K562 (cell line): ENCODE results near the gene MFAP5. TPM values are rescaled to one million over a fixed set of nuclear protein-coding genes. Genes with fewer than 3 reads are reported as not detected.

Experiments used
- ATAC-seq: fragments of 200-7000 bp; cut with Tn5 transposase; 3 replicates; pipeline ENCODE4 v1.9.1; 2020; ENCODE audit warnings: moderate library complexity
- BruUV-seq: library from RNA; stranded (reverse); fragments of 400-500 nt; replicated peaks from 2 replicates; lab custom pipeline; 2021; lab: Mats Ljungman, UMichigan
- CTCF ChIA-PET: fragments of 300-600 bp; formaldehyde crosslinking; extraction: SDS; loops from one replicate; lab custom pipeline; 2021; ENCODE audit warnings: low intra/inter-chr PET ratio; lab: Yijun Ruan, JAX
- POLR2A ChIA-PET: fragments of 300-600, 350-650 bp; sonication (Branson Sonifier 250); formaldehyde crosslinking; extraction: SDS; loops from one replicate; lab custom pipeline; 2021; ENCODE audit warnings: antibody characterized with exemption, inconsistent platforms; lab: Yijun Ruan, JAX
- DNase-seq, 4 experiments: peaks; one replicate each; pipeline versions ENCODE4 v3.0.0 to v3.0.0-alpha.2; 2011 to 2018; ENCODE audit warnings: low spot score in 3 of 4, mixed read lengths in 3 of 4; ENCODE audit errors: extremely low read depth in 1 of 4
- FAIRE-seq: peaks from 2 replicates; lab custom pipeline; 2011; peaks lifted over from hg19 to GRCh38; lab: Jason Lieb, UNC
- H2AFZ ChIP-seq: 2 replicates; pipeline ENCODE4 v1.6.0; 2011; ENCODE audit warnings: low read depth, low read length, control low read depth, inconsistent platforms
- H3K27ac ChIP-seq: fragments of 200-600 bp; 3 replicates; pipeline ENCODE4 v1.8.0; 2011; ENCODE audit warnings: low read depth, mild to moderate bottlenecking, control low read depth, inconsistent platforms, low read length, moderate library complexity, mixed read lengths; ENCODE audit errors: extremely low read depth
- H3K27me3 ChIP-seq, 2 experiments: fragments of 300-600 bp in 1 of 2; 2 replicates in 1 of 2; 3 replicates in 1 of 2; pipeline versions ENCODE4 v1.6.0 to v1.8.0; 2011; ENCODE audit warnings: inconsistent platforms in 2 of 2, low read length in 2 of 2, mild to moderate bottlenecking in 1 of 2, mixed read lengths in 1 of 2, moderate library complexity in 1 of 2; ENCODE audit not compliant: control insufficient read depth in 2 of 2, insufficient read depth in 2 of 2
- H3K36me3 ChIP-seq: fragments of 300-600 bp; 3 replicates; pipeline ENCODE4 v1.8.0; 2011; ENCODE audit warnings: mild to moderate bottlenecking, low read length, inconsistent platforms; ENCODE audit not compliant: control insufficient read depth, insufficient read depth
- H3K4me1 ChIP-seq, 2 experiments: fragments of 200-600 bp in 1 of 2; replicated peaks in 1 of 2; 2 replicates in 1 of 2; 3 replicates in 1 of 2; pipeline versions ENCODE4 v1.5.1 to v1.8.0; 2011; ENCODE audit warnings: inconsistent platforms in 2 of 2, low read length in 2 of 2, mild to moderate bottlenecking in 1 of 2, mixed read lengths in 1 of 2, moderate library complexity in 1 of 2; ENCODE audit not compliant: control insufficient read depth in 2 of 2, insufficient read depth in 2 of 2
- H3K4me2 ChIP-seq: 2 replicates; pipeline ENCODE4 v1.6.1; 2011; ENCODE audit warnings: low read length, control low read depth, inconsistent platforms, mixed read lengths; ENCODE audit not compliant: insufficient read depth
- H3K4me3 ChIP-seq: fragments of 200-600 bp; sonication (generic), shearing (Covaris generic); 2 replicates; pipeline ENCODE4 v1.5.1; 2016; ENCODE audit warnings: control low read depth, inconsistent platforms
- H3K79me2 ChIP-seq: fragments of 200-600 bp; 3 replicates; pipeline ENCODE4 v1.8.0; 2011; ENCODE audit warnings: low read length, inconsistent platforms; ENCODE audit not compliant: control insufficient read depth, insufficient read depth
- H3K9ac ChIP-seq, 2 experiments: 2 replicates each; pipeline versions ENCODE4 v1.6.0 to v1.6.1; 2011; ENCODE audit warnings: low read depth in 2 of 2, low read length in 2 of 2, control low read depth in 1 of 2, inconsistent platforms in 1 of 2, mild to moderate bottlenecking in 1 of 2, mixed read lengths in 1 of 2; ENCODE audit not compliant: insufficient read depth in 1 of 2
- H3K9me1 ChIP-seq: one replicate; pipeline ENCODE4 v1.6.0; 2011; ENCODE audit warnings: inconsistent platforms, mild to moderate bottlenecking, low read length, moderate library complexity; ENCODE audit not compliant: control insufficient read depth, insufficient read depth
- H3K9me3 ChIP-seq: replicated peaks from 2 replicates; pipeline ENCODE4 v1.5.1; 2011; ENCODE audit warnings: low read depth, low read length, inconsistent platforms; ENCODE audit not compliant: control insufficient read depth, insufficient read depth
- H4K20me1 ChIP-seq: replicated peaks from 2 replicates; pipeline ENCODE4 v1.6.1; 2011; ENCODE audit warnings: low read length, inconsistent platforms, mixed read lengths; ENCODE audit not compliant: control insufficient read depth, insufficient read depth
- AFF4 ChIP-seq: sonication (generic); formaldehyde crosslinking; IDR thresholded peaks from 2 replicates; pipeline ENCODE4 v1.8.0; 2023; ENCODE audit warnings: mild to moderate bottlenecking, missing genetic modification reagents
- CTBP1 ChIP-seq: fragments of 450-650 bp; IDR thresholded peaks from 2 replicates; pipeline ENCODE4 v1.6.1; 2016; ENCODE audit warnings: borderline replicate concordance
- DDX20 ChIP-seq: fragments of 450-650 bp; IDR thresholded peaks from 2 replicates; pipeline ENCODE4 v1.6.1; 2016; ENCODE audit warnings: missing genetic modification characterization, low read depth, mild to moderate bottlenecking, missing compliant biosample characterization, moderate library complexity
- HNRNPL ChIP-seq: fragments of 200-400 bp; formaldehyde crosslinking; IDR thresholded peaks from 2 replicates; pipeline ENCODE4 v1.6.1; 2017; ENCODE audit warnings: low read depth, mild to moderate bottlenecking, low read length
- POLR3G ChIP-seq: IDR thresholded peaks from 2 replicates; pipeline ENCODE4 v1.6.1; 2011; ENCODE audit not compliant: insufficient read length, insufficient replicate concordance; ENCODE audit errors: extremely low read depth
- SMAD1 ChIP-seq: fragments of 150-350 bp; IDR thresholded peaks from 2 replicates; pipeline ENCODE4 v1.6.1; 2014; ENCODE audit warnings: low read length, low read depth; ENCODE audit not compliant: partially characterized antibody
- TSC22D4 ChIP-seq: fragments of 450-650 bp; IDR thresholded peaks from 2 replicates; pipeline ENCODE4 v1.6.1; 2016; ENCODE audit warnings: missing genetic modification characterization, missing biosample characterization, control low read depth
- ZBTB34 ChIP-seq: fragments of 250-450 bp; sonication (Bioruptor Pico); IDR thresholded peaks from 2 replicates; pipeline ENCODE4 v1.8.0; 2021; ENCODE audit warnings: mild to moderate bottlenecking, moderate library complexity
- ZNF134 ChIP-seq: fragments of 250-450 bp; sonication (Bioruptor Pico); conservative IDR thresholded peaks from 2 replicates; pipeline ENCODE4 v1.4.0; 2020
- WGBS: fragments of 100-300 bp; shearing (Covaris generic); methylation state at CpG from one replicate; pipeline ENCODE4 v1.1.6; 2016; ENCODE audit warnings: low coverage, mixed read lengths; ENCODE audit not compliant: insufficient coverage; ENCODE audit errors: missing lambda C conversion rate; 5-methylcytosine and 5-hydroxymethylcytosine counted together
- in situ Hi-C: fragments of 300-500 bp; cut with MboI; formaldehyde crosslinking; loops from 4 replicates; pipeline ENCODE4 v1.15.0; 2018; ENCODE audit warnings: inconsistent platforms, mixed read lengths
- intact Hi-C: fragments of 100-400 bp; cut with micrococcal nuclease; formaldehyde crosslinking; loops from 2 replicates; pipeline ENCODE4 v1.14.2; 2022
- polyA plus RNA-seq, 8 experiments: library from polyadenylated mRNA; depleted of rRNA in 4 of 8; stranded (reverse) in 5 of 8; unstranded in 3 of 8; fragments of >200 nt; fragmentation: Nextera tagmentation in 2 of 8; fragmentation: Illumina TruSeq in 1 of 8; extraction: Ambion mirVana in 2 of 8; extraction: Trizol in 1 of 8; gene quantifications; 2 replicates each; pipeline versions ENCODE4 v1.2.1 to v1.2.3, GENCODE V29; 2011 to 2014; ENCODE audit warnings: inconsistent platforms in 1 of 8, missing spikeins in 1 of 8
- total RNA-seq, 7 experiments: library from RNA; depleted of rRNA in 6 of 7; stranded (reverse); fragments of >200 nt in 6 of 7; fragmentation: Illumina TruSeq in 2 of 7; extraction: Trizol in 2 of 7; gene quantifications; 2 replicates each; pipeline versions ENCODE4 v1.2.1 to v1.2.3, GENCODE V29; 2011 to 2021; ENCODE audit warnings: low replicate concordance in 1 of 7
- TF ChIP-seq, protein P1 (sequence below): fragments of 450-650 bp; IDR thresholded peaks from 2 replicates; pipeline ENCODE4 v1.6.1; 2017; ENCODE audit warnings: antibody characterized with exemption
- TF ChIP-seq, protein P2 (sequence below): fragments of 250-450 bp; sonication (Bioruptor Pico); IDR thresholded peaks from 2 replicates; pipeline ENCODE4 v1.8.0; 2022; ENCODE audit warnings: inconsistent platforms

MFAP5 gene
- total and polyA plus RNA-seq, 9 of the 15 experiments (the other 6 are each of a cell fraction or from before 2014, with no cell fraction given) = not detected

DNA sequence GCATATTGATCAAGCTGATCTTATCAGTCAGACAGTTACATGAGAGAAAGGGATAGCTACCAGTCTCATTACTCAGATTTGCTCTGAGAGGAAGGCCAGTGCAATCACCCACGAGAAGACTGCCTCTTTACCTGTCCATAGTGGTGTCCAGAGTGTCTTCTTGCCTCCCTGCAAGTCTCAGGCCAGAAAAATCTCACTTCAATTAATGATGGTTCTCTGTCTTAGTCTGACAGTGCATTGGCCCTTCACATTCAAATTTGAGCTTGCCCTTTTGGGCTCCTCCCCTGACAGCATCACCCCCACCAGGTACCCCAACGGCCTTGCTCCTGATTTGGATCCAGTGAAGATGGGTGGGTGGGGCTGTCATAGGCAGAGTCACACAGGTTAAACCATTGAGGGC is 50.0 kb downstream of the MFAP5 start, which contains the start of gene AICDA:
TSS of gene AICDA (minus strand) at position 231 of the 400 bp plus-strand sequence. CDS start at position 139, 92 bp downstream.
- Histone ChIP-seq H3K4me2 (no peak within 1 kb of the TSS), H3K27ac (no peak within 1 kb of the TSS), H2AFZ (no peak within 1 kb of the TSS), H3K79me2 (no peaks in the 10 kb centered on the region), H3K4me1 (peaks cover 0 to 5% of the 10 kb centered on the region in 2 experiments; a peak in 2 of 5 replicates), H3K4me3 (no peak within 1 kb of the TSS), H4K20me1 (no peaks in the 10 kb centered on the region; the same call in 1 of the 2 replicates), H3K9ac (no peak within 1 kb of the TSS), H3K27me3 (no peaks in the 10 kb centered on the region; a peak in 1 of 5 replicates), H3K9me3 (no peaks in the 10 kb centered on the region), H3K36me3 (no peaks in the 10 kb centered on the region), H3K9me1 (no peaks in the 10 kb centered on the region)
- in situ Hi-C loops = no loop called here
- 0% methylated on average over 1 of the region's 2 CpGs for WGBS
- ATAC-seq (no peak), FAIRE-seq (no peak), DNase-seq (no peak)
- ChIA-PET POLR2A (interaction anchor here (0.6 kb wide), 1 partner anchor 302 kb away, joined by 5 read pairs; the partner anchor contains the start of gene PHC1), CTCF (no interaction called here)
- intact Hi-C loops = no loop called here
- no TSS peak for BruUV-seq
- TF ChIP-seq ZBTB34 = no peak
- TF ChIP-seq CTBP1 = no peak
- TF ChIP-seq ZNF134 (CRISPR knock-in tag) = no peak
- TF ChIP-seq TSC22D4 = no peak
- TF ChIP-seq AFF4 (CRISPR knock-in tag) = no peak
- TF ChIP-seq, protein P1, sequence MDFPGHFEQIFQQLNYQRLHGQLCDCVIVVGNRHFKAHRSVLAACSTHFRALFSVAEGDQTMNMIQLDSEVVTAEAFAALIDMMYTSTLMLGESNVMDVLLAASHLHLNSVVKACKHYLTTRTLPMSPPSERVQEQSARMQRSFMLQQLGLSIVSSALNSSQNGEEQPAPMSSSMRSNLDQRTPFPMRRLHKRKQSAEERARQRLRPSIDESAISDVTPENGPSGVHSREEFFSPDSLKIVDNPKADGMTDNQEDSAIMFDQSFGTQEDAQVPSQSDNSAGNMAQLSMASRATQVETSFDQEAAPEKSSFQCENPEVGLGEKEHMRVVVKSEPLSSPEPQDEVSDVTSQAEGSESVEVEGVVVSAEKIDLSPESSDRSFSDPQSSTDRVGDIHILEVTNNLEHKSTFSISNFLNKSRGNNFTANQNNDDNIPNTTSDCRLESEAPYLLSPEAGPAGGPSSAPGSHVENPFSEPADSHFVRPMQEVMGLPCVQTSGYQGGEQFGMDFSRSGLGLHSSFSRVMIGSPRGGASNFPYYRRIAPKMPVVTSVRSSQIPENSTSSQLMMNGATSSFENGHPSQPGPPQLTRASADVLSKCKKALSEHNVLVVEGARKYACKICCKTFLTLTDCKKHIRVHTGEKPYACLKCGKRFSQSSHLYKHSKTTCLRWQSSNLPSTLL = no peak
- no peak for TF ChIP-seq SMAD1
- no peak for TF ChIP-seq POLR3G
- TF ChIP-seq, protein P2, sequence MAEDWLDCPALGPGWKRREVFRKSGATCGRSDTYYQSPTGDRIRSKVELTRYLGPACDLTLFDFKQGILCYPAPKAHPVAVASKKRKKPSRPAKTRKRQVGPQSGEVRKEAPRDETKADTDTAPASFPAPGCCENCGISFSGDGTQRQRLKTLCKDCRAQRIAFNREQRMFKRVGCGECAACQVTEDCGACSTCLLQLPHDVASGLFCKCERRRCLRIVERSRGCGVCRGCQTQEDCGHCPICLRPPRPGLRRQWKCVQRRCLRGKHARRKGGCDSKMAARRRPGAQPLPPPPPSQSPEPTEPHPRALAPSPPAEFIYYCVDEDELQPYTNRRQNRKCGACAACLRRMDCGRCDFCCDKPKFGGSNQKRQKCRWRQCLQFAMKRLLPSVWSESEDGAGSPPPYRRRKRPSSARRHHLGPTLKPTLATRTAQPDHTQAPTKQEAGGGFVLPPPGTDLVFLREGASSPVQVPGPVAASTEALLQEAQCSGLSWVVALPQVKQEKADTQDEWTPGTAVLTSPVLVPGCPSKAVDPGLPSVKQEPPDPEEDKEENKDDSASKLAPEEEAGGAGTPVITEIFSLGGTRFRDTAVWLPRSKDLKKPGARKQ = no peak
- TF ChIP-seq DDX20 (tag) = no peak
- no peak for TF ChIP-seq HNRNPL
